Breast epithelium (tissue), 4 donors: ENCODE data around the gene EHMT1. TPM values are rescaled to one million over a fixed set of nuclear protein-coding genes. Genes with fewer than 3 reads are reported as not detected.

Experiments used
- DNase-seq, 2 donors: peaks; one replicate each; pipeline ENCODE4 v3.0.0-alpha.2; 2019; ENCODE audit warnings: low spot score in 2 of 2
- H3K27ac ChIP-seq, 2 donors: fragments of 200-600 bp; sonication (generic) in 1 of 2; one replicate each; pipeline ENCODE4 v1.5.1; 2016 to 2019; ENCODE audit warnings: mild to moderate bottlenecking in 1 of 2
- H3K27me3 ChIP-seq, 2 donors: fragments of 200-600 bp; sonication (generic) in 1 of 2; one replicate each; pipeline versions ENCODE4 v1.5.1 to v1.6.0; 2017 to 2019; ENCODE audit warnings: control low read depth in 1 of 2, mild to moderate bottlenecking in 1 of 2
- H3K36me3 ChIP-seq: fragments of 200-600 bp; one replicate; pipeline ENCODE4 v1.5.1; 2019
- H3K4me1 ChIP-seq, 2 donors: fragments of 200-600 bp; sonication (generic); one replicate each; pipeline ENCODE4 v1.5.1; 2016 to 2019; ENCODE audit warnings: control low read depth in 1 of 2
- H3K4me3 ChIP-seq, 3 donors: fragments of 200-600 bp; sonication (generic); 1 replicate in 2 of 3; 2 replicates in 1 of 3; pipeline ENCODE4 v1.5.1; 2016 to 2019; ENCODE audit warnings: mild to moderate bottlenecking in 3 of 3, moderate library complexity in 2 of 3
- H3K9me3 ChIP-seq, 2 donors: fragments of 200-600 bp; sonication (generic) in 1 of 2; one replicate each; pipeline ENCODE4 v1.5.1; 2016 to 2019; ENCODE audit warnings: control low read depth in 1 of 2
- CTCF ChIP-seq, 3 donors: fragments of 450-650 bp; IDR thresholded peaks; one replicate each; pipeline ENCODE4 v1.5.1; 2016 to 2017; ENCODE audit warnings: antibody characterized with exemption in 3 of 3, mild to moderate bottlenecking in 3 of 3, moderate library complexity in 3 of 3
- POLR2A ChIP-seq: fragments of 450-650 bp; IDR thresholded peaks from one replicate; pipeline ENCODE4 v1.6.1; 2016; ENCODE audit warnings: antibody characterized with exemption, mild to moderate bottlenecking, moderate library complexity
- POLR2AphosphoS5 ChIP-seq, 3 donors: sonication (generic); formaldehyde crosslinking; IDR thresholded peaks; one replicate each; pipeline ENCODE4 v1.6.1; 2017; ENCODE audit warnings: antibody characterized with exemption in 3 of 3
- intact Hi-C: fragments of 100-400 bp; cut with DNase I; formaldehyde crosslinking; loops from one replicate; pipeline ENCODE4 v1.15.1; 2023; ENCODE audit warnings: low total_unique reads
- total RNA-seq, 3 donors: library from RNA; depleted of rRNA; stranded (reverse); fragments of >200 nt; gene quantifications; one replicate each; pipeline ENCODE4 v1.1.0, GENCODE V29; 2016

The EHMT1 gene
- total RNA-seq, 3 donors from 2014 or later: 63.7 to 113 (median 91.2) TPM

GRCh38 chr9:137820161-137820855 is 201.5 kb downstream of the EHMT1 start:
- no peak for TF ChIP-seq CTCF (IDR thresholded peaks at IDR 0.05)
- no peak for TF ChIP-seq POLR2A
- no peak for TF ChIP-seq POLR2AphosphoS5 (IDR thresholded peaks at IDR 0.05)
- peak in 1 of 2 donors; percentile 47 for DNase-seq
- H3K36me3 ChIP-seq: peaks cover 12% of the 10 kb centered on the region

GRCh38 chr9:137823986-137824771 is 205.4 kb downstream of the EHMT1 start:
- H3K4me1 ChIP-seq: no peaks in the 10 kb centered on the region
- H3K9me3 ChIP-seq: peaks cover 4 to 6% of the 10 kb centered on the region in 2 donors
- H3K27ac ChIP-seq: no peak overlapping the region
- H3K4me3 ChIP-seq: no peak overlapping the region
- intact Hi-C loops: no loop called here
- H3K36me3 ChIP-seq: no peaks in the 10 kb centered on the region
- DNase-seq: no peak
- no peaks in the 10 kb centered on the region for H3K27me3 ChIP-seq
- TF ChIP-seq POLR2AphosphoS5 (IDR thresholded peaks at IDR 0.05): no peak
- TF ChIP-seq CTCF (IDR thresholded peaks at IDR 0.05): no peak
- TF ChIP-seq POLR2A: no peak

More at GRCh38 chr9:137820161-137820855, 201.5 kb downstream of the EHMT1 start:
- H3K4me3 ChIP-seq: no peak overlapping the region
- no peaks in the 10 kb centered on the region for H3K4me1 ChIP-seq
- peaks cover 0 to 4% of the 10 kb centered on the region in 2 donors for H3K9me3 ChIP-seq
- H3K27me3 ChIP-seq: no peaks in the 10 kb centered on the region
- intact Hi-C loops: no loop called here
- H3K27ac ChIP-seq: no peak overlapping the region

GRCh38 chr9:137825324-137825989 is 206.7 kb downstream of the EHMT1 start:
- intact Hi-C loops: no loop called here
- no peak for DNase-seq
- TF ChIP-seq CTCF (IDR thresholded peaks at IDR 0.05): no peak
- TF ChIP-seq POLR2AphosphoS5 (IDR thresholded peaks at IDR 0.05): no peak
- TF ChIP-seq POLR2A: no peak
- H3K27ac ChIP-seq: no peak overlapping the region
- no peaks in the 10 kb centered on the region for H3K4me1 ChIP-seq
- H3K27me3 ChIP-seq: no peaks in the 10 kb centered on the region
- no peaks in the 10 kb centered on the region for H3K36me3 ChIP-seq
- H3K9me3 ChIP-seq: peaks cover 4 to 6% of the 10 kb centered on the region in 2 donors
- no peak overlapping the region for H3K4me3 ChIP-seq

- Histone ChIP-seq H3K27ac (no peak overlapping the region), H3K9me3 (peaks cover 0 to 6% of the 10 kb centered on the region in 2 donors), H3K27me3 (no peaks in the 10 kb centered on the region), H3K4me3 (no peak overlapping the region), H3K36me3 (no peaks in the 10 kb centered on the region), H3K4me1 (no peaks in the 10 kb centered on the region)
- intact Hi-C loops: no loop called here
- TF ChIP-seq CTCF (IDR thresholded peaks at IDR 0.05): no peak
- no peak for TF ChIP-seq POLR2AphosphoS5 (IDR thresholded peaks at IDR 0.05)
- TF ChIP-seq POLR2A: no peak
- no peak for DNase-seq
Observed at GRCh38 chr9:137827908-137828526, 209.2 kb downstream of the EHMT1 start.
